ENCODE results near the gene MTIF2. TPM values are rescaled to one million over a fixed set of nuclear protein-coding genes. Genes with fewer than 3 reads are reported as not detected.
"Not testable (repeated sequence)": the region's sequence is repeated elsewhere in the genome, so short reads cannot be mapped to it uniquely, and the experiment has no call there.

The MTIF2 gene
- total RNA-seq, 4 donors from 2014 or later, result 22.7 to 34.4 (median 33.5) TPM

DNA sequence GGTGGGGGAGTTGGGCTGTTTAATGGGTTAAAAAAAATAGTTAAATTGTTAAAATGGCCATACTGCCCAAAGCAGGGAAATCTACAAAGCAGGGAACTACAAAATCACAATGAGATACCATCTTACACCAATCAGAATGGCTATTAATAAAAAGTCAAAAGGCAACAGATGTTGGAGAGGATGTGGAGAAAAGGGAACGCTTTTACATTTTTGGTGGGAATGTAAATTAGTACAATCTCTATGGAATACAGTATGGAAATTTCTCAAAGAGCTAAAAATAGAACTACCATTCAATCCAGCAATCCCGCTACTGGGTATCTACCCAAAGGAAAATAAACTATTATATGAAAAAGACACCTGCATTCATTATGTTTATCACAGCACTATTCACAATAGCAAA, 64.1 kb downstream of the MTIF2 start:
- peaks cover 0 to 4% of the 10 kb centered on the region in 2 donors for H3K9me3 ChIP-seq
- intact Hi-C loops (cut with DNase I; ENCODE audit: low total_unique reads) (no loop called here), in situ Hi-C loops (cut with MboI; ENCODE audit: low pct_ligation_motif_present in 1 of 4, low pct_unique_long_range_greater_than_20kb in 1 of 4, low sequenced_read_pairs in 3 of 4) (loop anchor here in 1 of 4 donors (25.0 kb wide), 1 partner anchor 1093 kb away; the partner anchor contains the start of gene ACYP2)
- DNase-seq, result no peak
- no peak overlapping the region for H3K27ac ChIP-seq
- H3K36me3 ChIP-seq, result peaks cover 0 to 27% (median 0%) of the 10 kb centered on the region in 4 donors
- no peaks in the 10 kb centered on the region for H3K27me3 ChIP-seq
- no peak overlapping the region for H3K4me3 ChIP-seq
- WGBS, 2 donors (ENCODE audit: low coverage in 1 of 2), result 95 to 100% methylated on average over 2 of the region's 2 CpGs
- no peaks in the 10 kb centered on the region for H3K4me1 ChIP-seq
- no peak for TF ChIP-seq POLR2A (IDR thresholded peaks at IDR 0.05)
- no peak for TF ChIP-seq CTCF (IDR thresholded peaks at IDR 0.05)
- no peak for TF ChIP-seq EP300 (IDR thresholded peaks at IDR 0.05; ENCODE audit: low read depth)

DNA sequence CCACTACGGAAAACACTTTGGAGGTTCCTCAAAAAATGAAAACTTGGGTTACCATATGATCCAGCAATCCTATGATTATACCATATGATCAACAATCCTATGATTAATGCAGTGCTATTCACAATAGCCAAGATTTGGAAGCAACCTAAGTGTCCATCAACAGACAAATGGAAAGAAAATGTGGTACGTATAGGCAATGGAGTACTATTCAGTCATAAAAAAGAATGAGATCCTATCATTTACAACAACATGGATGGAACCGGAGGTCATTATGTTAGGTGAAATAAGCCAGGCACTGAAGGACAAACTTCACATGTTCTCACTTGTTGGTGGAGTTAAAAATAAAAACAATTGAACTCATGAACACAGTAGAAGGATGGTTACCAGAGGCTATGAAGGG, 64.5 kb downstream of the MTIF2 start:
- intact Hi-C loops (cut with DNase I; ENCODE audit: low total_unique reads), result no loop called here
- WGBS, 2 donors (ENCODE audit: low coverage in 1 of 2), result 96 to 100% methylated on average over 3 of the region's 3 CpGs

DNA sequence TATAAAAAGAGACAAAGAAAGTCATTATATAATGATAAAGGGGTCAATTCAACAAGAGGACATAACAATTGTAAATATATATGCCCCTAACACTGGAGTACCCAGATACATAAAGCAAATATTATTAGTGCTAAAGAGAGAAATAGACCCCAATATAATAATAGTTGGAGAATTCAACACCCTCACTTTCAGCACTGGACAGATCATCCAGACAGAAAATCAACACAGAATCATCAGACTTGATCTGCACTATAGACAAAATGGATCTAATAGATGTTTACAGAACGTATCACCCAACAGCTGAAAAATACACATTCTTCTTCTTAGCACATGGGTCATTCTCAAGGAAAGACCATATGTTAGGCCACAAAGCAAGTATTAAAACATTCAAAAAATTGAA, 68.6 kb downstream of the MTIF2 start:
- TF ChIP-seq POLR2A (IDR thresholded peaks at IDR 0.05) (no peak), CTCF (IDR thresholded peaks at IDR 0.05) (no peak), EP300 (IDR thresholded peaks at IDR 0.05; ENCODE audit: low read depth) (no peak), POLR2AphosphoS5 (IDR thresholded peaks at IDR 0.05) (no peak)
- no peak overlapping the region for H3K4me3 ChIP-seq
- no peak for DNase-seq
- no peak overlapping the region for H3K27ac ChIP-seq
- 94 to 100% methylated on average over 1 of the region's 1 CpG for WGBS, 2 donors (ENCODE audit: low coverage in 1 of 2)
- intact Hi-C loops (cut with DNase I; ENCODE audit: low total_unique reads) (no loop called here), in situ Hi-C loops (cut with MboI; ENCODE audit: low pct_ligation_motif_present in 1 of 4, low pct_unique_long_range_greater_than_20kb in 1 of 4, low sequenced_read_pairs in 3 of 4) (loop anchor here in 1 of 4 donors (25.0 kb wide), 1 partner anchor 1088 kb away; the partner anchor contains the start of gene ACYP2)
- no peaks in the 10 kb centered on the region for H3K4me1 ChIP-seq
- peaks cover 0 to 4% of the 10 kb centered on the region in 2 donors for H3K9me3 ChIP-seq
- H3K27me3 ChIP-seq, result no peaks in the 10 kb centered on the region
- H3K36me3 ChIP-seq, result peaks cover 0 to 27% (median 0%) of the 10 kb centered on the region in 4 donors

More for the DNA sequence above, 64.5 kb downstream of the MTIF2 start:
- Histone ChIP-seq H3K36me3 (peaks cover 0 to 27% (median 0%) of the 10 kb centered on the region in 4 donors), H3K27ac (no peak overlapping the region), H3K4me3 (no peak overlapping the region), H3K4me1 (no peaks in the 10 kb centered on the region), H3K27me3 (no peaks in the 10 kb centered on the region), H3K9me3 (peaks cover 0 to 4% of the 10 kb centered on the region in 2 donors)
- DNase-seq, result no peak
- in situ Hi-C loops (cut with MboI; ENCODE audit: low pct_ligation_motif_present in 1 of 4, low pct_unique_long_range_greater_than_20kb in 1 of 4, low sequenced_read_pairs in 3 of 4), result loop anchor here in 1 of 4 donors (25.0 kb wide), 1 partner anchor 1092 kb away; the partner anchor contains the start of gene ACYP2
- TF ChIP-seq POLR2A (IDR thresholded peaks at IDR 0.05) (no peak), EP300 (IDR thresholded peaks at IDR 0.05; ENCODE audit: low read depth) (no peak), CTCF (IDR thresholded peaks at IDR 0.05) (no peak), POLR2AphosphoS5 (IDR thresholded peaks at IDR 0.05) (no peak)

DNA sequence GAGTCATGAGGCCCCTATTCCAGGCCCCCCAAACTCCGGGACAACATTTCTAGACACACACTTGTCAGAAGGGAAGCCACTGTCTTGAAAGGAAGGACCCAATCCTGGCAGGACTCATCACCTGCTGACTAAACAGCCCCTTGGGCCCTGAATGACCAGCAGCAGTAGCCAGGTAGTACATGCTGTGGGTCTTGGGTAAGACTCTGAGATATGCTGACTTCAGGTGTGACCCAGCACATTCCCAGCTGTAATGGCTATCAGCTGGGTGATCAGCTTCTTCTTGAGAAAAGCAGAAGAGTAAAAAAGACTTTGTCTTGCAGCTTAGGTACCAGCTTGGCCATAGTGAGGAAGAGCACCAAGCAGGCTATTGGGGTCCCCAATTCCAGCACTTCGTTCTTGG, 72.5 kb downstream of the MTIF2 start:
- in situ Hi-C loops (cut with MboI; ENCODE audit: low pct_ligation_motif_present in 1 of 4, low pct_unique_long_range_greater_than_20kb in 1 of 4, low sequenced_read_pairs in 3 of 4), result loop anchor here in 1 of 4 donors (25.0 kb wide), 1 partner anchor 684 kb away; no protein-coding TSS in a partner anchor

GRCh38 chr2:55191888-55192287, 77.1 kb downstream of the MTIF2 start:
- H3K9me3 ChIP-seq; H3K27ac ChIP-seq; H3K4me3 ChIP-seq; H3K4me1 ChIP-seq; intact Hi-C loops (cut with DNase I; ENCODE audit: low total_unique reads); H3K27me3 ChIP-seq; H3K36me3 ChIP-seq; DNase-seq: not testable (repeated sequence)
- in situ Hi-C loops (cut with MboI; ENCODE audit: low pct_ligation_motif_present in 1 of 4, low pct_unique_long_range_greater_than_20kb in 1 of 4, low sequenced_read_pairs in 3 of 4), result loop anchor here in 1 of 4 donors (25.0 kb wide), 1 partner anchor 680 kb away; no protein-coding TSS in a partner anchor
- 80 to 94% methylated on average over 1 to 2 of the region's 2 CpGs for WGBS, 2 donors (ENCODE audit: low coverage in 1 of 2)

More for the DNA sequence above, 72.5 kb downstream of the MTIF2 start:
- TF ChIP-seq POLR2AphosphoS5 (IDR thresholded peaks at IDR 0.05), result no peak
- TF ChIP-seq EP300 (IDR thresholded peaks at IDR 0.05; ENCODE audit: low read depth), result no peak
- TF ChIP-seq POLR2A (IDR thresholded peaks at IDR 0.05), result no peak
- TF ChIP-seq CTCF (IDR thresholded peaks at IDR 0.05), result no peak
- H3K36me3 ChIP-seq, result peaks cover 0 to 10% (median 0%) of the 10 kb centered on the region in 4 donors
- no peak overlapping the region for H3K4me3 ChIP-seq
- no peaks in the 10 kb centered on the region for H3K27me3 ChIP-seq
- H3K27ac ChIP-seq, result no peak overlapping the region
- WGBS, 2 donors (ENCODE audit: low coverage in 1 of 2), result 96 to 100% methylated on average over 2 of the region's 2 CpGs
- DNase-seq, result no peak
- peaks cover 0 to 3% of the 10 kb centered on the region in 2 donors for H3K9me3 ChIP-seq
- H3K4me1 ChIP-seq, result no peaks in the 10 kb centered on the region
- intact Hi-C loops (cut with DNase I; ENCODE audit: low total_unique reads), result no loop called here

DNA sequence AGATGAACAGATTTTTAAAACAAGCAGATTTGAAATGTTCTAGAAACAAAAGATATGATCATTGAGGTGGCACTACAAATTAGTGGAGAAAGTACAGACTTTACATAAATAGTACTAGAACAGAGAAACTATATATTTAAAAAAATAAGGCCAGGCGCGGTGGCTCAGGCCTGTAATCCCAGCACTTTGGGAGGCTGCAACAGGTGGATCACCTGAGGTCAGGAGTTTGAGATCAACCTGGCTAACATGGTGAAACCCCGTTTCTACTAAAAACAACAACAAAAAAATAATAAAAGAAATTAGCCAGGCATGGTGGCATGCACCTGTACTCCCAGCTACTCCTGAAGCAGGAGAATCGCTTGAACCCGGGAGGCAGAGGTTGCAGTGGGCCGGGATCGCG, 82.2 kb downstream of the MTIF2 start:
- DNase-seq; H3K9me3 ChIP-seq; H3K27me3 ChIP-seq; H3K27ac ChIP-seq; intact Hi-C loops (cut with DNase I; ENCODE audit: low total_unique reads); H3K36me3 ChIP-seq; H3K4me1 ChIP-seq; H3K4me3 ChIP-seq: not testable (repeated sequence)
- 79 to 83% methylated on average over 2 to 8 of the region's 8 CpGs for WGBS, 2 donors (ENCODE audit: low coverage in 1 of 2)
- in situ Hi-C loops (cut with MboI; ENCODE audit: low pct_ligation_motif_present in 1 of 4, low pct_unique_long_range_greater_than_20kb in 1 of 4, low sequenced_read_pairs in 3 of 4), result loop anchor here in 1 of 4 donors (25.0 kb wide), 1 partner anchor 675 kb away; no protein-coding TSS in a partner anchor

Data from transverse colon (tissue), 4 donors.